GM12878 (cell line): ENCODE measurements around the gene CRYGD. TPM values are rescaled to one million over a fixed set of nuclear protein-coding genes. Genes with fewer than 3 reads are reported as not detected.

Source experiments
- ATAC-seq: fragments of 200-7000 bp; cut with Tn5 transposase; 3 replicates; pipeline ENCODE4 v1.9.1; 2020; ENCODE audit warnings: mild to moderate bottlenecking, moderate library complexity
- BruUV-seq: library from RNA; stranded (reverse); fragments of 400-500 nt; replicated peaks from 2 replicates; lab custom pipeline; 2021; lab: Mats Ljungman, UMichigan
- CTCF ChIA-PET: fragments of 300-600 bp; sonication (Branson Sonifier 250); formaldehyde crosslinking; extraction: SDS; loops from one replicate; lab custom pipeline; 2021; ENCODE audit warnings: inconsistent platforms; lab: Yijun Ruan, JAX
- POLR2A ChIA-PET: fragments of 350-600 bp; formaldehyde crosslinking; extraction: SDS; loops from one replicate; lab custom pipeline; 2021; ENCODE audit warnings: inconsistent platforms; lab: Charles Lee
- RAD21 ChIA-PET: fragments of 300-600 bp; sonication (Branson Sonifier 250); formaldehyde crosslinking; loops from one replicate; lab custom pipeline; 2023; ENCODE audit warnings: antibody characterized with exemption; ENCODE audit not compliant: unreplicated experiment; lab: Charles Lee
- SMC1A ChIA-PET: fragments of 300-600 bp; sonication (Branson Sonifier 250); formaldehyde crosslinking; loops from one replicate; lab custom pipeline; 2023; ENCODE audit not compliant: unreplicated experiment, uncharacterized antibody; lab: Charles Lee
- DNase-seq: peaks from one replicate; pipeline ENCODE4 v3.0.0-alpha.2; 2011; ENCODE audit warnings: low read depth, low spot score
- FAIRE-seq: peaks from 3 replicates; lab custom pipeline; 2011; peaks lifted over from hg19 to GRCh38; lab: Jason Lieb, UNC
- H2AFZ ChIP-seq: 2 replicates; pipeline ENCODE4 v1.6.0; 2011; ENCODE audit warnings: low read depth, low read length, control low read depth; ENCODE audit not compliant: control insufficient read depth
- H3K27ac ChIP-seq: 2 replicates; pipeline ENCODE4 v1.5.1; 2011; ENCODE audit warnings: control low read depth; ENCODE audit not compliant: control insufficient read depth, insufficient read depth
- H3K27me3 ChIP-seq, 2 experiments: replicated peaks in 1 of 2; 2 replicates each; pipeline versions ENCODE4 v1.6.0 to v1.6.1; 2011; ENCODE audit warnings: low read length in 1 of 2; ENCODE audit not compliant: control insufficient read depth in 2 of 2, insufficient read depth in 2 of 2
- H3K36me3 ChIP-seq, 2 experiments: 2 replicates each; pipeline ENCODE4 v1.5.1; 2011; ENCODE audit warnings: low read length in 1 of 2; ENCODE audit not compliant: control insufficient read depth in 2 of 2, insufficient read depth in 2 of 2
- H3K4me1 ChIP-seq: 2 replicates; pipeline ENCODE4 v1.6.1; 2011; ENCODE audit warnings: mild to moderate bottlenecking, low read length, moderate library complexity, mixed read lengths; ENCODE audit not compliant: control insufficient read depth, insufficient read depth
- H3K4me2 ChIP-seq: 2 replicates; pipeline ENCODE4 v1.6.0; 2011; ENCODE audit warnings: control low read depth; ENCODE audit not compliant: control insufficient read depth, insufficient read depth
- H3K4me3 ChIP-seq: fragments of 200-600 bp; sonication (generic); 2 replicates; pipeline ENCODE4 v1.5.1; 2016
- H3K79me2 ChIP-seq: 2 replicates; pipeline ENCODE4 v1.6.0; 2011; ENCODE audit warnings: low read length; ENCODE audit not compliant: control insufficient read depth, insufficient read depth
- H3K9ac ChIP-seq: 2 replicates; pipeline ENCODE4 v1.8.0; 2011; ENCODE audit warnings: low read length, control low read depth, mixed read lengths; ENCODE audit not compliant: control insufficient read depth, insufficient read depth
- H3K9me3 ChIP-seq: replicated peaks from 3 replicates; pipeline ENCODE4 v1.5.1; 2011; ENCODE audit warnings: mild to moderate bottlenecking, low read length; ENCODE audit not compliant: control insufficient read depth, insufficient read depth
- H4K20me1 ChIP-seq: 2 replicates; pipeline ENCODE4 v1.6.0; 2011; ENCODE audit not compliant: control insufficient read depth, insufficient read depth
- BACH1 ChIP-seq: fragments of 450-650 bp; IDR thresholded peaks from 2 replicates; pipeline ENCODE4 v1.6.1; 2017; ENCODE audit warnings: mild to moderate bottlenecking, borderline replicate concordance
- DPF2 ChIP-seq: fragments of 450-650 bp; IDR thresholded peaks from 2 replicates; pipeline ENCODE4 v1.6.1; 2017; ENCODE audit warnings: mild to moderate bottlenecking
- KDM1A ChIP-seq: fragments of 200-600 bp; sonication (generic); IDR thresholded peaks from 2 replicates; pipeline ENCODE4 v1.6.1; 2016; ENCODE audit warnings: borderline replicate concordance
- MTA2 ChIP-seq: fragments of 450-650 bp; IDR thresholded peaks from 2 replicates; pipeline ENCODE4 v1.6.1; 2016; ENCODE audit warnings: low read depth, mild to moderate bottlenecking, moderate library complexity
- RELA ChIP-seq: fragments of 450-650 bp; IDR thresholded peaks from 2 replicates; pipeline ENCODE4 v1.8.0; 2014; ENCODE audit warnings: borderline replicate concordance; ENCODE audit not compliant: partially characterized antibody
- SKIL ChIP-seq: fragments of 450-650 bp; IDR thresholded peaks from 2 replicates; pipeline ENCODE4 v1.6.1; 2017; ENCODE audit warnings: mild to moderate bottlenecking, low read depth, inconsistent platforms; ENCODE audit not compliant: poor library complexity, severe bottlenecking
- SMARCA5 ChIP-seq: fragments of 450-650 bp; IDR thresholded peaks from 2 replicates; pipeline ENCODE4 v1.6.1; 2017; ENCODE audit warnings: mild to moderate bottlenecking
- WRNIP1 ChIP-seq: IDR thresholded peaks from 2 replicates; pipeline ENCODE4 v1.6.1; 2011; ENCODE audit warnings: low read depth, low read length, improper control_type of control experiment, borderline replicate concordance
- YBX1 ChIP-seq: fragments of 450-650 bp; IDR thresholded peaks from 2 replicates; pipeline ENCODE4 v1.6.1; 2016; ENCODE audit warnings: antibody characterized with exemption
- in situ Hi-C: fragments of 300-500 bp; cut with MboI; formaldehyde crosslinking; loops from 9 replicates; pipeline ENCODE4 v1.14.3; 2018; ENCODE audit warnings: mixed read lengths
- intact Hi-C: fragments of 100-400 bp; cut with micrococcal nuclease; formaldehyde crosslinking; loops from one replicate; pipeline ENCODE4 v1.14.2; 2022; ENCODE audit not compliant: unreplicated experiment
- polyA plus RNA-seq, 11 experiments: library from polyadenylated mRNA; depleted of rRNA in 4 of 11; unstranded in 6 of 11; stranded (reverse) in 5 of 11; fragments of >200 nt; fragmentation: Nextera tagmentation in 4 of 11; fragmentation: Illumina TruSeq in 1 of 11; extraction: Ambion mirVana in 4 of 11; extraction: Trizol in 1 of 11; gene quantifications; 1 replicate in 1 of 11; 2 replicates in 10 of 11; pipeline versions ENCODE4 v1.2.1 to v1.2.3, GENCODE V29; 2011 to 2016; ENCODE audit warnings: inconsistent platforms in 2 of 11, missing spikeins in 2 of 11, low read depth in 1 of 11
- total RNA-seq, 4 experiments: library from RNA; depleted of rRNA in 3 of 4; stranded (reverse); fragments of >200 nt in 3 of 4; fragmentation: Illumina TruSeq in 1 of 4; extraction: Trizol in 1 of 4; gene quantifications; 2 replicates each; pipeline versions ENCODE4 v1.2.1 to v1.2.3, GENCODE V29; 2013 to 2021

CRYGD gene
- total and polyA plus RNA-seq, 10 of the 15 experiments (the other 5 are each of a cell fraction or from before 2014, with no cell fraction given) = not detected

GRCh38 chr2:208147008-208147407, 22.7 kb upstream of the CRYGD start:
- no peak overlapping the region for H3K4me2 ChIP-seq
- ChIA-PET CTCF (no interaction called here), POLR2A (no interaction called here), RAD21 (no interaction called here), SMC1A (no interaction called here)
- H3K4me3 ChIP-seq = no peak overlapping the region
- no peaks in the 10 kb centered on the region; a peak in 1 of 4 replicates for H3K27me3 ChIP-seq
- BruUV-seq = no TSS peak
- H3K9ac ChIP-seq = no peak overlapping the region
- FAIRE-seq (no peak), ATAC-seq (no peak), DNase-seq (no peak)
- H3K79me2 ChIP-seq = no peaks in the 10 kb centered on the region
- in situ Hi-C loops = no loop called here
- intact Hi-C loops = no loop called here
- no peaks in the 10 kb centered on the region for H3K36me3 ChIP-seq
- TF ChIP-seq MTA2 (no peak), KDM1A (no peak), SMARCA5 (no peak), BACH1 (no peak), WRNIP1 (no peak), DPF2 (no peak), YBX1 (no peak), SKIL (no peak), RELA (no peak)
- H3K4me1 ChIP-seq = no peaks in the 10 kb centered on the region
- no peaks in the 10 kb centered on the region for H3K9me3 ChIP-seq
- no peak overlapping the region for H2AFZ ChIP-seq
- H4K20me1 ChIP-seq = no peaks in the 10 kb centered on the region
- no peak overlapping the region for H3K27ac ChIP-seq
